ENCODE data around the gene RGS21.

DNA sequence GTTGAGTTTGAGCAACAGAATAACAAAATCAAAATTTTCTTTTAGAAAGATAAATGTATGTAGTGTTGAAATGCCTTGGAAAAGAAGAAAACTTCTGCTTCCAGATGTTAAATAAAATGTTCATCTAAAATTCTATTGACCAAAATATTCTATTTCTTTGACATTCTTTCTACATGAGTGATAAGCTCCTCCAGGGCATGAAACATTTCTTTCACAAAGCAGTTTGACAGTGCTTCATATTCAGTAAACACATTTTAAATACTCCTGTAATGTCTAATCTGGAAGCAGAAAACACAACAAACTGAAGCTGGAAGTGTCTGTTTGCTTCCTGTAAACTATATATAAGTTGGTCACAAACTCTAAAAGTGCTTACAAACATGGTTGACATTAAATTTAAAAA is 61.5 kb downstream of the RGS21 start:
- TF ChIP-seq EZH2 (IDR thresholded peaks at IDR 0.05) = no peak
- TF ChIP-seq, protein P1, sequence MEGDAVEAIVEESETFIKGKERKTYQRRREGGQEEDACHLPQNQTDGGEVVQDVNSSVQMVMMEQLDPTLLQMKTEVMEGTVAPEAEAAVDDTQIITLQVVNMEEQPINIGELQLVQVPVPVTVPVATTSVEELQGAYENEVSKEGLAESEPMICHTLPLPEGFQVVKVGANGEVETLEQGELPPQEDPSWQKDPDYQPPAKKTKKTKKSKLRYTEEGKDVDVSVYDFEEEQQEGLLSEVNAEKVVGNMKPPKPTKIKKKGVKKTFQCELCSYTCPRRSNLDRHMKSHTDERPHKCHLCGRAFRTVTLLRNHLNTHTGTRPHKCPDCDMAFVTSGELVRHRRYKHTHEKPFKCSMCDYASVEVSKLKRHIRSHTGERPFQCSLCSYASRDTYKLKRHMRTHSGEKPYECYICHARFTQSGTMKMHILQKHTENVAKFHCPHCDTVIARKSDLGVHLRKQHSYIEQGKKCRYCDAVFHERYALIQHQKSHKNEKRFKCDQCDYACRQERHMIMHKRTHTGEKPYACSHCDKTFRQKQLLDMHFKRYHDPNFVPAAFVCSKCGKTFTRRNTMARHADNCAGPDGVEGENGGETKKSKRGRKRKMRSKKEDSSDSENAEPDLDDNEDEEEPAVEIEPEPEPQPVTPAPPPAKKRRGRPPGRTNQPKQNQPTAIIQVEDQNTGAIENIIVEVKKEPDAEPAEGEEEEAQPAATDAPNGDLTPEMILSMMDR (IDR thresholded peaks at IDR 0.05 in 2 of 3, conservative IDR thresholded peaks at IDR 0.05 in 1 of 3; ENCODE audit: borderline replicate concordance in 1 of 3, insufficient read depth in 1 of 3, low read depth in 2 of 3, low read length in 2 of 3) = no peak
- TF ChIP-seq YY1 (IDR thresholded peaks at IDR 0.05; ENCODE audit: extremely low read depth, insufficient replicate concordance, low read depth, low read length) = no peak
- TF ChIP-seq SRF (IDR thresholded peaks at IDR 0.05; ENCODE audit: low read depth) = no peak
- no peak for TF ChIP-seq CEBPB (IDR thresholded peaks at IDR 0.05; ENCODE audit: low read depth)
- no peak for TF ChIP-seq REST (IDR thresholded peaks at IDR 0.05; ENCODE audit: low read depth)
- no peak for TF ChIP-seq SP1 (IDR thresholded peaks at IDR 0.05; ENCODE audit: low read depth)
- no peak for TF ChIP-seq POLR2AphosphoS5 (IDR thresholded peaks at IDR 0.05; ENCODE audit: low read depth, low read length)
- TF ChIP-seq ZFX (IDR thresholded peaks at IDR 0.05) = no peak
- no peak for TF ChIP-seq MAX (IDR thresholded peaks at IDR 0.05)
